GM12801 (cell line): ENCODE measurements around the gene NRIP3.

Experiments used
- TF ChIP-seq, protein P1 (sequence below): IDR thresholded peaks from one replicate; pipeline ENCODE4 v1.5.1; 2011; ENCODE audit warnings: control low read depth; ENCODE audit not compliant: insufficient read length; ENCODE audit errors: extremely low read depth

Gene NRIP3

GRCh38 chr11:9003573-9004182 is at the start of gene NRIP3:
Gene NRIP3, minus strand, starts transcription at chr11:9004001. Its CDS starts 66 bp downstream, at chr11:9003935.
- TF ChIP-seq, protein P1, sequence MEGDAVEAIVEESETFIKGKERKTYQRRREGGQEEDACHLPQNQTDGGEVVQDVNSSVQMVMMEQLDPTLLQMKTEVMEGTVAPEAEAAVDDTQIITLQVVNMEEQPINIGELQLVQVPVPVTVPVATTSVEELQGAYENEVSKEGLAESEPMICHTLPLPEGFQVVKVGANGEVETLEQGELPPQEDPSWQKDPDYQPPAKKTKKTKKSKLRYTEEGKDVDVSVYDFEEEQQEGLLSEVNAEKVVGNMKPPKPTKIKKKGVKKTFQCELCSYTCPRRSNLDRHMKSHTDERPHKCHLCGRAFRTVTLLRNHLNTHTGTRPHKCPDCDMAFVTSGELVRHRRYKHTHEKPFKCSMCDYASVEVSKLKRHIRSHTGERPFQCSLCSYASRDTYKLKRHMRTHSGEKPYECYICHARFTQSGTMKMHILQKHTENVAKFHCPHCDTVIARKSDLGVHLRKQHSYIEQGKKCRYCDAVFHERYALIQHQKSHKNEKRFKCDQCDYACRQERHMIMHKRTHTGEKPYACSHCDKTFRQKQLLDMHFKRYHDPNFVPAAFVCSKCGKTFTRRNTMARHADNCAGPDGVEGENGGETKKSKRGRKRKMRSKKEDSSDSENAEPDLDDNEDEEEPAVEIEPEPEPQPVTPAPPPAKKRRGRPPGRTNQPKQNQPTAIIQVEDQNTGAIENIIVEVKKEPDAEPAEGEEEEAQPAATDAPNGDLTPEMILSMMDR = no peak

DNA sequence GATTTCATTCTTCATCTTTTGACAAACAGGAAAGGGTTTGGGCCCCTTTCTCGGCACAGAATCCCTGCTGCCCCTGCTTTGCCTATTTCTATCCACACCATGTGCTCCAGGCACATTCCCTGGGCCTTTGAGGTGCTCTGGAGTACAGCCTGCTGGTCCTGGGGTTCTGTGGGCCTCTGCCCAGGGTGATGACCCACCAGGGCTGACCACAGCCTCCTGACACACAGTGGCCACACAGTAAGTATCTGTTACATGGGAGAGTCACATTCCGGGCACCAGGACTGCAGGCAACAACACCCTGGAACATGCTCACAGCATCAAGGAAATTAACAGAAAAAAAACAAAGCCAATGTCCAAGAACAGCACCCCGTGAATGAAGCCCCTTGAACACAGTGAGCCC is 48.5 kb upstream of the NRIP3 start:
- TF ChIP-seq, protein P1 = no peak

DNA sequence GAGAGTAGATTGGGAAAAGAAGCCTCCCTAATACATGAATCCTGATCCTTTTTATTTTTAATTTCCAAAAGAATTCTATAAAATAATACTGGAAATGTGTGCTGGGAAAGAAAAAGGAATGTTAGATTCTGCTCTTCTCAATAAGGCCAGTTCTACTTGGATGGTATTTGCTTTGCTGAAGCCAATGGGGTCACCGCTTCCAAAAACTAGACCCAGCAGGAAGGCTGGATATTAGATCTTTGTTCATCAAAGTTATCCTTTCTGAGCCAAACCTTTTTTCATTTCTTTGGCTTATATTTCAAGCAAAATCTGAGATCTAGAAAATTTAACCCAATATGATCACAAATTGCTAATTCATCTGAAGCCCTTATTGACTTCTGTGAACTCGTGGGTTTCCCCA is 46.2 kb upstream of the NRIP3 start:
- TF ChIP-seq, protein P1 = no peak

GRCh38 chr11:9047964-9048523 is 44.2 kb upstream of the NRIP3 start:
- TF ChIP-seq, protein P1 = no peak

DNA sequence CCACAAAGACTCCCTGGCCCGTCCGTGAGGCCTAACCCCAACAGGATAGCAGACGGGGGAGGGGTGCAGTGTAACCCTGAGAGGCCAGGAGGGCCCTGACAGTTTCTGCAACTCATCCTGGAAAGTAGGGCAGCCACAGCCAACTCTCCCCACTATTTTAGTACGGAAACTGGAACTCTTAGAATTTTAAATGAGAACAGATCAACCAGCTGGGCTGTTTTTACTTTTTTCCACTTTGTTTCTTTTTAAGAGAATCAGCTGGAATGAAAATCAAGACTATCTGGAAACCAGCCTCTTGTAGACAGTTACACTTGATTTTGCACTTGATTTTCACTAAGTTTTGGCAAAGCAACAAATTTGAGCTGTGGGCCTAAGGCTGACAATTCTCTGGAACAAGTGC is 42.7 kb upstream of the NRIP3 start:
- TF ChIP-seq, protein P1 = no peak

DNA sequence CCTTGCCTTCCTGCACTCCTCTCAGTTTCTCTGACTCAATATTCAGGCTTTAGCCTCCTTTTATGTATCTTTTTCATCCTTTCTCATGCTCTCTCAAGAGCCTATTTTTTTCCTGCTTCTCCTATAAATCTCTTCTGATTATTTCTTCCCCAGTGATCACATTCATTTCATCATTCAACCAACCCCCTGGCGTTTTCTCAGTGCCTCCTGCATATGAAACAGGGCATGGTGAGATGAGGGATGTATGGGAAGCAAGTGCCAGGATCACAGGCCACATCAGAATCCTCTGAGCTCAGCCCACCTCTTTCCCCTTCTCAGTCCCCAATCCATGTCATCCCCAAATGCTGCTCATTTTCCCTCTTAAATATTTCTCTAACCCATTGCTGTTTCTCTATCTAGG is 38.7 kb upstream of the NRIP3 start:
- TF ChIP-seq, protein P1 = no peak

DNA sequence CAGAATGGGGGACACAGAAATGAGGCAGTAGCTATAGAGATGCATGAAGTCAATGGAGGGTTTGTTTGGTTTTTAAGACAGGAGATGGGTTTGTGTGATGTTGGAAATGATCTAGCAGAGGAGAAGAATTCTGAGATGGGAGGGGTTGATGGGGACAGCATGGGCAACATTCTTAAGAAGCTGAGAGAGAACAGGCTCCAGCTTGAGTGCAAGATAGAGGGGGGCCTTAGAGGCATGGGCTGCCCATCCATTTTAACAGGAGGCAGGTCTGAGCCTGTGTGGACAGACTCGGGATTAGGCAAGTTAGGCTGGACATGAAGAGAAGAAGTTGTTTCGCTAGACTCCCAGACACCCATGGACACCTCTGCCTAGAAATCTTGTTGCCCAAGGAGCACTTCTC is 37.9 kb upstream of the NRIP3 start:
- TF ChIP-seq, protein P1 = no peak
